Embryonic facial prominence (tissue), 1 donor: ENCODE results near the gene CD164.
"Not testable (repeated sequence)": the region's sequence is repeated elsewhere in the genome, so short reads cannot be mapped to it uniquely, and the experiment has no call there.

Source experiments
- DNase-seq: peaks from one replicate; pipeline ENCODE4 v3.0.0-alpha.2; 2016; ENCODE audit errors: extremely low spot score

Gene CD164

DNA sequence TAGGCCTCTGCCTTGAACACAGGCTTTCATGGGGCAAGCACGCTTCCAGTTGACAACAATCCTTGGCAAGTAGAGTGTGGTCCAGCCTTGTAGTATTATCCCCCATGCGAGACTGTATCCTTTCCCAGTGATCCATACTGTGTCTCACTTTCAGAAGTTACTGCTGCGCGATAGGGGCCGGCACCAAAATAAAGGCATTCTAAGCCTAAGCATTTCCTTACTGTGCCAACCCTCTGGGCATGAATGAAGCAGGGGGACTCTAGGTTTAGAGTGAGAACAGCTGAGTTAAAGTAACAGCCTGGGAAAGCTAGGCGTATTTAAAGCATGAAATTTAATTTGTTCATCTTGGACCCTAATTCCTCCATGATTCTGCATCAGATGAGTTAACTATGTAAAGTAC lies 39.4 kb downstream of the CD164 start:
- no peak for DNase-seq

- no peak for DNase-seq
These were observed 39.8 kb downstream of the CD164 start for GRCh38 chr6:109342506-109342905.

DNA sequence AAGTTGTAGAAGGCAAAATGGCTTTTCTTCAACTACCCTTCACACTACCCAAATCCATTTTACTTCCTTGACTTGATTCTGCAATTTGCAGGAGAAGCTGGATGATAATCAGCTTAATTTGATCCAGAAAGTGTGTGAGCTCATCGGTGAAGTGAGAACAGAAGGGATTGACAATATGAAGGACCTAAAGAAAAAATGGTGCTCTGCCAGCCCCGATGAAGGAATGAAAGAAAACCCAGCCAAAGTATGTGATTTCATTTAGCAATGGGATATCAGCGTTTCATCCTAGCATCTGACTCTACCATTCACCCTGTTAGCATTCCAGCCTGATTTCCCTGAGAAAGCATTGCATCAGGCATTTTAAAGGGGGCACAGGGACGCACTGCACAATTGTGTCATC lies 41.5 kb downstream of the CD164 start:
- no peak for DNase-seq

DNA sequence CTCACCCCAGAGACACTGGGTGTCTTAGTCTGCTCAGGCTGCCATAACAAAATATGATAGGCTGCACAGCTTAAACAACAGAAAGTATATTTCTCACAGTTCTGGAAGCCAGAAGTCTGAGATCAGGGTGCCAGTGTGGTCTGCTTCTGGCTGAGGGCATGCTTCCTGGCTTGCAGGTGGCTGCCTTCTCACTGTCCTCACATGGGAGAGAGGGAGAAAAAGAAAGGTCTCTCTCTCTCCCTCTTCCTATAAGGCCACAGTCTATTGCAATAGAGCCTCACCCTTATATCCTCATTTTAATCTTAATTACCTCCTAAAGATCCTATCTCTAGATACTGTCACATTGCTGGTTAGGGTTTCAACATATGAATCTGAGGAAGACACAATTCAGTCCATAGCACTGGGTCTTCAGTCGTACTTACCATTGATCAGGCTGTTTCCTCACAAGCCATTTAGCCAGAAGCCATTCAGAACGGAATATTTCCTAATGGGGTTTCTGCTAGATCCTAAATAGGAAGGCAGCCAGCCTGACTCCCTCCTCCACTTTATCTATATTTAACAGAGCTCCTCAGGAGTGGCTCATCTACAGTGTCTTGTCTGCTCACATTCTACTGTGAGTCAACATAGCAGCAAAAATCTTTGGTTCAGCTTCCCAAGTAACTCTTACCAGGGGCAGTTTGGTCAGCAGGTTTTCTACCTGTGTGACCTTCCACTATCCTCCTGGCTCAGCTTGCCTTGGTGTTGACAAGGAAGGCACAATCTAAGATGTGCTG lies 42.2 kb downstream of the CD164 start:
- DNase-seq = no peak

GRCh38 chr6:109336221-109336961 lies 45.9 kb downstream of the CD164 start:
- no peak for DNase-seq

DNA sequence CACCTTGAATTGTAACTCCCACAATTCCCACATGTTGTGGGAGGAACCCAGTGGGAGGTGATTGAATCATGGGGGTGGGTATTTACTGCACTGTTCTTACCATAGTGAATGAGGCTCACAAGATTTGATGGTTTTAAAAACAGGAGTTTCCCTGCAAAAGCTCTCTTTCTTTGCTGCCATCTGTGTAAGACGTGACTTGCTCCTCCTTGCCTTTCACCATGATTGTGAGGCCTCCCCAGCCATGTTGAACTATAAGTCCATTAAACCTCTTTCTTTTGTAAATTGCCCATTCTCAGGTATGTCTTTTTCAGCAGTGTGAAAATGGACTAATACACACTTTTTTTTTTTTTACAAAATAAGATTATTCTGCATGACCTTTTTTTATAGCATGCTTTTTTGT lies 48.4 kb downstream of the CD164 start:
- DNase-seq = not testable (repeated sequence)

DNA sequence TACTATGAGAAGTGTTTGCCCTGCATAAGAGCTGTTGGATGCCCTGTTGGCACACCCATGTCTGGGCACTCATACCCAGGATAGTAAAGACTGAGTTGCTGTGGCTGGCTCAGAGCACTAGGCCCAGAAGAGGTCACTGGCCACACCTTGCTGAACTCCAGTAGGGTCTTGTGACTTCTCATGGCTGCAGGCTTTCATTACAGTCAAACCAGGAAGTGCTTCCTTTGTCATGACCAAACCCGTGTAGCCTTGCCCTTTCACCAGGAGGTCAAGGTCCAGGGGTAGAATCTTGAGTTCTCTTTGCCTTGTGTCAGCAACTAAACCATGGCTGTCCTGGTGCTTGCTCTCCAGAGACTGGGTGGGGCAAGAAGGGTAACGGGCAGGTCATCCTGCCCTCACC lies 49.5 kb downstream of the CD164 start:
- no peak for DNase-seq

- no peak for DNase-seq
These were observed 51.2 kb downstream of the CD164 start for GRCh38 chr6:109331081-109331480.

DNA sequence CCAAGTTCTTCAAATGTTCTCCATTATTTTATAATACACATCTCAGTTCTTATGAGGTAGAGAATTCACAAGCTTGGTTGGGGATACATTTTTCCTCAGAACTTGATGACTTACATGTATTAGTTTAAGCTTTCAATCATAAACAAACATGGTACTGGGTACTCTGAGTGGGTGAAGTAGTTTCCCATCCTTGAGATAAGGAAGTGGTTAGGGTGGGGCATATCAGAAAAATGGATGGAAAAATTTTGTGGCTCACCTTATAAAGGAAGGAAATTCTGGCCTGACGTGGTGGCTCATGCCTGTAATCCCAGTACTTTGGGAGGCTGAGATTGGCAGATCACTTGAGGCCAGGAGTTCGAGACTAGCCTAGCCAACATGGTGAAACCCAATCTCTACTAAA lies 52.0 kb downstream of the CD164 start:
- DNase-seq = no peak

GRCh38 chr6:109328629-109329028 lies 53.6 kb downstream of the CD164 start:
- no peak for DNase-seq

DNA sequence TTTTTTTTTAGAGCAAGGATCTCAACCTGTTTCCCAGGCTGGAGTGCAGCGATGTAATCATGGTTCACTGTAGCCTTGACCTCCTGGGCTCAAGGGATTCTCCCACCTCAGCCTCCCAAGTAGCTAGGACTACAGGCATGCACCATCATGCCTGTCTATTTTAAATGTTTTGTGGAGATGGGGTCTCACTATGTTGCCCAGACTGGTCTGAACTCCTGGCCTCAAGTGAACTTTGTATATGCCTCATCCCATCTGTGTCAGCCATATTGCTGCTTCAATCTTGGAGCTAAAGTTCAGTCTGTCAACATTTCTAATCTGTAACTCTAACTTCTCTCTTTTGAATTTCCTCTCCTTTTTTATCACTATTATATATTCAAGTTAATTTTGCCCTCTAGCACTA lies 54.3 kb downstream of the CD164 start:
- no peak for DNase-seq

DNA sequence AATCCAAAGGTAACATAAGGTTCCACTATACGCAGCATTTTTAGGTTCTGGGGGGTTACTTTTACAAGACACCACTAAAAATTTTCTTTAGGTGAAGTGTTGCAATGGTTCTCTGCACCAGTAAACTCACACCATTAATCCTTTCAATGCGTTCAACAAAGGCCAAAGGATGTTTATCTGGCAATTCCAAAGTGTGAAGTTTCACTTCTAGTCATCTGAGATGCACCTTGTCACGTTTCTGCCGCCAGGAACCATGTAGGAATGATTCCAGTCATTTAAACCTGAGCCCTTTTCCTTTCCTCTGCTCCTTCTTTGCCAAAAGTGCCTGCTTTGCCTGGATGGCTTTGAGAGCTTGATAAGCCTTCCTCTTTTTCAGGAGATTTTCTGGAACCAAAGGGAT lies 54.8 kb downstream of the CD164 start:
- no peak for DNase-seq

- no peak for DNase-seq
These were observed 55.9 kb downstream of the CD164 start for GRCh38 chr6:109326351-109326750.

DNA sequence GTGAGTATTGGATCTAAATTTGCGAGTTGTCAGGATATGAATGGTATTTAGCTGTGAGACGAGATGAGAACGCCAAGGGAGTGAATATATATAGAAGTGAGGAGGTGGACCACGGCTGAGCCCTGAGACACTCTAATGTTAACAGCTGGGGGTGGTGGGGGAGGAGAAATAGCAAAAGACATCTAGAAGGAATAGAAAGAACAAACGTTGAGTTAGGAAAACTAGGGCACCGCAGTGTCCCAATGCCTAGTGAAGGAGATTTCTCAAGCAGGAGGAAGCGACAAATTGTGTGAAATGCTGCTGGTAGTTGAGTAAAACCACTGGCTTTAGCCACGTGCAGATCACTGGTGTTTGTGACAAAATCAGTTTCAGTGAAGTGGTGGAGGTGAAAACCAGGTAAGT lies 56.9 kb downstream of the CD164 start:
- DNase-seq = no peak

GRCh38 chr6:109323241-109323640 lies 59.0 kb downstream of the CD164 start:
- DNase-seq = no peak

DNA sequence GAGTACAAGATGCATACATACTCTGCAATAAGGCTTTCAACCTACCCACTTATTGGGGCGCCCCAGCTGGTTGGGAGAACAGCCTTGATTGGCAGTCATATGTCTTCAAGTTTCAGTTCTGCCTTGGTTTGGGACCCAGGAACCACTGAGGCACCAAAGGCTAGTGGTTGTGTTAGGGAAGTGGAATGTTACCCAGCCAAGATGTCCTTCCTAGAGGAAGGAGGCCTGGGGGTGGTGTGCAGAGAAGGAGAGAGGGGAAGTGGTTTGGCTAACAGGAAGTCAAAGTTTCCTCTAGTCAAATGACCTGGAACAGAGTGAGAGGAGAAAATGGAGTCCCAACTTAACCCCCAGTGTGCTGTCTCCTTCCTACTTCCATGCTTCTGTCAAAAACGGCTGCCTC lies 59.4 kb downstream of the CD164 start:
- DNase-seq = no peak

GRCh38 chr6:109321752-109322151 lies 60.5 kb downstream of the CD164 start:
- no peak for DNase-seq

DNA sequence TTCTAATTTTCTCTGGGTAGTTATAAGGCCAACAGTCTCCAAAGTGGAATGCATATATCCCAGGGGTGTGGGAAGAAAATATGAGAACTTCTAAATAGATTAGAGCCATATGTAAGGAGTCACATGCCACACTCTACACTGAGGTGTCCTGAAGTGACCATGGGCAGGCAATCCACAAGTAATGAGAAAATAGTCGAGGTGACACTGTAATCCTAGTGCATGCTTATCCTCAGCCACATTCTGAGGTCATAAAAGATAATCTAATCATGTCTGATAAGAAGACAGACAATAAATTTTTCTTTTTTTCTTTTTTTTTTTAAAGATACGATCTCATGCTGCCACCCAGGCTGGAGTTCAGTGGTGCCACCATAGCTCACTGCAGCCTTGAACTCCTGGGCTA lies 62.2 kb downstream of the CD164 start:
- DNase-seq = no peak

DNA sequence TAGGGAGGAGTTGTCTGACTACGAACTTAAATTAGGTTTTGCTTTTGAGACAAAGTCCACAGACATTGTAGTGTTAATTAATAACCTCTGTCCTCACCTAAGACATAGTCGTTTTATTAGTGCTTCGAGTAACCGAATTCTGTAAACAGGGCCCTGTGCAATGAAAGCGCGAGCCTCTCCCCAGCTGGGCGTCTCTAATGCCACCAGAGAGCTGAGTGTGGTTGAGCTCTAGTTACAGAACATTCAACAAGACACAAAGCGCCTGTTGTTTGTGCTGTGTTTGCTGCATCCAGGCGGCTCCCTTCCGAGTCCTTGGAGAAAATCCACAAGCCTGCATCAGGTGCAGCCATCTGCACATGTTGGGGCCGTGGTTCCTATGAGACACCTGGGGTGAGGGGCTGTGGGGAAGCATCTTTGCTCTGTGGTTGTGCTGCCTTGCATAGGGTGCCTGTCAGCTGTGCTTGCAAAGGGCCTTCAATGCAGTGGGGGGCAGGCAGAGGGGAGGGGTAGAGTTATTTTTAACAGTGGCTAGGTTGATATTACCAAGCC lies 63.9 kb downstream of the CD164 start:
- DNase-seq = no peak

GRCh38 chr6:109316909-109317308 lies 65.4 kb downstream of the CD164 start:
- DNase-seq = no peak
